Activated CD4-positive, alpha-beta T cell treated with anti-CD3 and anti-CD28 coated beads, Interleukin-2, amount 50 U/mL, for 16 hours (primary cell): ENCODE results near the gene PLXNA1.

Source experiments
- DNase-seq: peaks from one replicate; pipeline ENCODE4 v3.0.0-alpha.2; 2020

PLXNA1 gene

DNA sequence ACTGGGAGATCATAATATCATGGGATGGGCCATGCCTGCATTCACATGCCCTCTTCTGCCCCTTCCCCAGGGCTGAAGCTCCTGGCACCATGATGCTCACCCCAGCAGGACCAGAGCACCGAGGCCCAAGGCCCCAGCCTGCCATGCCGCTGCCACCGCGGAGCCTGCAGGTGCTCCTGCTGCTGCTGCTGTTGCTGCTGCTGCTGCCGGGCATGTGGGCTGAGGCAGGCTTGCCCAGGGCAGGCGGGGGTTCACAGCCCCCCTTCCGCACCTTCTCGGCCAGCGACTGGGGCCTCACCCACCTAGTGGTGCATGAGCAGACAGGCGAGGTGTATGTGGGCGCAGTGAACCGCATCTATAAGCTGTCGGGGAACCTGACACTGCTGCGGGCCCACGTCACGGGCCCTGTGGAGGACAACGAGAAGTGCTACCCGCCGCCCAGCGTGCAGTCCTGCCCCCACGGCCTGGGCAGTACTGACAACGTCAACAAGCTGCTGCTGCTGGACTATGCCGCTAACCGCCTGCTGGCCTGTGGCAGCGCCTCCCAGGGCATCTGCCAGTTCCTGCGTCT lies 5.6 kb downstream of the PLXNA1 start:
- no peak for DNase-seq

- no peak for DNase-seq
Measured at GRCh38 chr3:126989316-126990023, 6.6 kb downstream of the PLXNA1 start.

- no peak for DNase-seq
Measured at GRCh38 chr3:126990024-126990700, 7.2 kb downstream of the PLXNA1 start.

GRCh38 chr3:126990890-126991289 lies 8.0 kb downstream of the PLXNA1 start:
- DNase-seq: no peak

- DNase-seq: no peak
Measured at GRCh38 chr3:126991366-126992200, 8.7 kb downstream of the PLXNA1 start.

DNA sequence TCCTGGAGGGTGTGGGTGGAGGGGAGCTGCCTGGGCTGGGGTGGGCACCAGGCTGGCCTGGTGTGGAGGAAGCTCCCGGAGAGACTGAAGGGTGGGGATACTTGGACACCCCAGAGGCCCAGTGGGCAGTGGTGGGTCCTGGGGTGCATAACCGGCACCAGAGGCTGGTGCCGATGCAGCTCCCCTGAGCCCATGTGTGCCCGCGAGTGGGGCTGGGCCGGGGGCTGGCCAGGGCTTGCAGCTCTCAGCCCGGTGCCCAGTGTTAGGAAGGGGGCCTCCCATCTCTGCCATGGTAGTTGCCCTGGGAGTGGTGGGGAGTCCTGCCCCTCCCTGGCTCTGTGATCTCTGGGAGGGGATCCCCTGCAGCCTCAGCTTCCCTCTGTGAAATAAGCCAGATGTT lies 9.3 kb downstream of the PLXNA1 start:
- DNase-seq: no peak

DNA sequence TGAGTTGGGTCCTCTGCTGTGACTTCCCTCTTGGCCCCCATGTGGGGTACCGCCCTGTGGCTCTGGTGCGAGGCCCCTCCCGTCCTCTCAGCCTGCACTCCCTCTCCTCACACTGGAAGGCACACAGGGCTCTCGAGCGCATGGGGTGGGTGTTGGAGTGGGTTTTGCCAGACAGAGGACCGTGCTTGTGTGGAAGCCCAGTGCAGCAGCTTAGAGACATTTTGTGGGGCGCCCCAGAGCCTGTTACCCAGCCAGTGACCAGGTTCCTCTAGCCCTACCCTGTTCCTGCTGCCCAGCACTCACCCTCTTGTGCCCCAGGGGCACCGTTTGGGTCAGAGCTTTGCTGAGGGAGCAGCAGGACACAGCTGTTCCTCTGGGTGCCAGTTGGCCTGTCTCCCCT lies 9.9 kb downstream of the PLXNA1 start:
- no peak for DNase-seq

DNA sequence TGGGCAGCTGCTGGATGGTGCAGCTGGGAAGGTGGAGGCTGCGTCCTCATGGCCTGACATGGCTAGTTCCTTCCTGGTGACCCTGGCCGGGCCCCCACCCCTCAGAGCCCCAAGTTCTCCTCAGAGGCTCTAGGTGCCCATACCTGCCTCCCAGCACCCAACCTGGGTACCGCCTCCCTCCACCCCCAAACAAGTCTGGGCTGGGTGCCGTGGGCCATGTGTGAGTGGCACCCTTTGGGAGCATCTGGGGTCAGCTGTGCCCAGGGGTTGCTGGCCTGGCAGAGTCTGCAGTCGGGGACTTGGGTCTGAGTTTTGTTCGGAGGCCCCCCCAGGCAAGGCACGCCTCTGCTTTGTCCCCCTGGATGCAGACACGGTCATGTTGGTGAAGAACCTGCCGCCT lies 10.5 kb downstream of the PLXNA1 start:
- DNase-seq: no peak

- no peak for DNase-seq
Measured at GRCh38 chr3:126994661-126995245, 11.8 kb downstream of the PLXNA1 start.

- no peak for DNase-seq
Measured at GRCh38 chr3:126995254-126995780, 12.4 kb downstream of the PLXNA1 start.

DNA sequence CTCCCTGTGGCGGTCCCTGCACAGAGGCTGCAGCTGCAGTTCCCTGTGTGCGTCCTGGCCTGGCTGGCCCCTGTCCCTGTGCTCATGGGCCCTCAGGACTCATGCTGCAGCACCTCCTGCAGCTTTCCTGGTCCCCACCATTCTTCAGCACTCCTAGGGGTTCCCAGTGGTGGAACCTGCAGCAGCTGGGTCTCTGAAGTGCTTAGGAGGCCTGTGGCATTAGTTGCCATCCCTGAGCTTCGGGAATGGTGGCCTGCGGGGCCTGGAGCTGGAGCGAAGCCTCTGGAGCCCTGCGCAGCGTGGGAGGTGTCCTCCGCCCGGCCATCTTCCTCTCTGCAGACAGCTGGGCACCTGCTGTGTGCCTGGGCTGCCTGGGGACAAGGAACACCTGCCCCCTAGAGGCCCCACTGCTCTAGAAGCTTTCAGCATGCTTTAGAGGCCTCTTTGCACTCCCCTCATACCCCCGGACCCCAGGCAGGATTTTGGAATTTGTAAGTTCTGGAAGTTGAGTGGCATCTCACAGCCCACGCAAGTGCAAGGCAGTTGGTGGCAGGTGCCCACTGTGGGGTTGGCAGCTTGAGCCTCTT lies 13.1 kb downstream of the PLXNA1 start:
- DNase-seq: no peak

DNA sequence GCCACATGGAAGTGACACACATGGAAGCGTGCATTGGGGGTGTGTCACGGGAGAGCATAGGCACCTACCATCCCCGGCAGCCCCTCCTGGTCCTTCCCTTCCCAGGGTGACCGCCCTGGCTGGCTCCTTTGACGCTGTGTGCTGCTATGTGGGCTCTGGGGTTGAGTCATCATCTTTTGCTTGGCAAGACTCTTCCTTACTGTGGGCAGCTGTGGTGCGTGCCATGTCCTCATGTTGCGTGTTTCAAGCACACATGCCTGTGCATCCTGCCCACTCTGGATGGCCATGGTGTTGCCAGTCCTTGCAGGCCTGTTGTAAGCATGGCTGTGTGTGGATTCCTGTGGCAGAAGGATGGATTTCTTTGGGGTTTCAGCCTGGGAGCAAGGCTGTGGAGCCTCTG lies 14.0 kb downstream of the PLXNA1 start:
- DNase-seq: no peak

DNA sequence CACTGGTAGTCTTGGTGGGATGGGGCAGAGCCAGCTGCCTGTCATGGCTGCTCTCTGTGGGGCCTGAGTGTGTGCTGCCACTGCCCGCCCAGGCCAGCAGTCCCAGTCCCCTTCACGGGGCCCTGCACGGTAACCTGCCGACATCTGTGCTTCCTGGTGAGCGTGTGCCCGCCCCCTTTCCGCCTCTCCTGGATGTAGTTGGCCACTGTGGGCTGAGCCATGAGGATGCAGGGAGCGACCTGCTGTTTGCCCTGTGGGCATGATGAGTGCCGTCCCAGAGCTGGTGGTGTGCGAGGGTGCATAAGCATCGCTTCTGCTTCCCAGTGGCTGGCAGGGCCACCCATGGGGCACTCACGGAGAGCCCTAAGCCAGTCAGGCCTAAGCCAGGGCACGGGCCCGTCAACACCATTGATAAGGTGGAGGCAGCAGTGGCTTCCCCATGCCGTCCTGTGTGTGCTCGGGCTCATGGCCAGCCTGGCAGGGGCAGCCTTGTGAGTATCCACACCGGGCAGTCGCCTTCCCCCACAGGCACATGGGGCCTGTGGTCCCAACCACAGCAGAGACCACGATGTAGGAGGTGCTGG lies 14.6 kb downstream of the PLXNA1 start:
- DNase-seq: no peak

DNA sequence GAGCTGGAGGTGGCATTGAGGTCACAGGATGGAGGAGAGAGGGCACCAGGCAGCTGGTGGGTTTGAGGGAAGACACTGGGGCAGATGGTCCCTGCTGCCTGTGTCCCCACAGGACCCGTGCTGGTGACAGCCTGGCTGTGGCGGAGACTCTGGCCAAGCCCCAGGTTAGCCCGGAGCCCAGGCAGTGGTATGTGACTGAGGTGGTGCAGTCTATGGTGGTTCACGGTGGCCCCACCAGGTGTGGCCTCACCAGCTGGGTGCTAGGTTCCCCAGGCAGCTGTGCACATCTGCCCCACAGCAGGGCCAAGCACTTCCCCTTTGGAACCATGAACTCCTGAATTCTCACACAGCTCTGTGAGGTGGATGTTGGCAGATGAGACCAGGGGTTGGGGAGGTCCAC lies 15.4 kb downstream of the PLXNA1 start:
- no peak for DNase-seq

DNA sequence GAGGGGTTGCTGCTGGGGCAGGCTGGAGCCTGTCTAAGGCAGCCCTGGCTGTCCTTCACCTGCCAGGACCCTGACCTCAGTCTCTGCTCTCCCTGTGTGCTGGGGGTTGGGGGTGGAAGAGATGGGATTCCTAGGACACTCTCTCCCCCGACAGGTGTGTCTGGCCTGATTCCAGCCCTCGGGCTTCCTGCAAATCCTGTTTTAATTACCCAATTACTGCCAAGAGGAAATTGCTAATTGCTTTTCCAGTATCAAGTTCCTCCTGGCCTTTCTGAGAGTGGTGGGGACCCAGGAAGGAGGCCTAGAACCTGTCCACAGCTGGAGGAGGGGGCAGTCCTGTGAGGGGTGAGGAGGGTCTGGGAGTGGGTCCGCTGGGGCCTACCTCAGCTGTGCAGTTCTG lies 15.8 kb downstream of the PLXNA1 start:
- no peak for DNase-seq

DNA sequence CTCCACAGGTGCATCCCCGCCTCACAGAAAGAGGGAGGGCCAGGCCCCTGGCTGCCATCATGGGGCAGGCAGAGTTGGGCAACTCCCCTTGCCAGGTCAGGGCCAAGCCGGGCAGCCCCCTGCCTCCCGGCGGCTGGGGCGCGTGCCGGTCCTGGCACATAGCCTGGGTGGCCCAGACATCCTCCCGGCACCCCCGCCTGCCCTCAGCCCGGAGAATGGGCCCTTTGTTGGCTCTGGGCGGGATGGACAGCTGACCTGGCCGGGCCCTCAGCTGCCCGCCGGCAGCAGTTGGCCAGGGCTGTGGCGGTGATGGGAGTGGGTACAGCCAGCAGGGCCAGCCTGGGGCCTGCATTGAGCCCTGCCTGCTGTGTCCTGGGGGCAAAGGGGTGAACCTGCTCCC lies 16.5 kb downstream of the PLXNA1 start:
- no peak for DNase-seq

GRCh38 chr3:127000119-127000518 lies 17.2 kb downstream of the PLXNA1 start:
- no peak for DNase-seq

DNA sequence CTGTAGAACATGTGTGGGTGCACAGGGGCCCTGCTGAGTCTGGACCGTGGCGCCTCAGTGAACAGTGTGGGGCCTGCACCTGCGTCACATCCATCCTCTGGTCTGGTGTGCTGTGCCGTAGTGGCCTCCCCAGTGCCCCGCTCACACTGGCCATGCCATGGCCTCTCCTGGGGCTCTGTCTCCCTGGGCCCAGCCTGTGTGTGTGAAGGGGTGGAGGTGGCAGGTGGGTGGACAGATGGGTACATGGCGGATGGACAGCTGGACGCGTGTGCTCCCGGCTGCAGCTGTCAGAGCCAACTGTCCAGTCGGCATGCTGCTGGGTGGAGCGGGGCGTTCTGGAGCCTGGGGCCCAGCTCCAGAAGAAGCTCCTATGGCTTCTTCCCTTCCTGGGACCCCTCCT lies 17.8 kb downstream of the PLXNA1 start:
- DNase-seq: no peak

DNA sequence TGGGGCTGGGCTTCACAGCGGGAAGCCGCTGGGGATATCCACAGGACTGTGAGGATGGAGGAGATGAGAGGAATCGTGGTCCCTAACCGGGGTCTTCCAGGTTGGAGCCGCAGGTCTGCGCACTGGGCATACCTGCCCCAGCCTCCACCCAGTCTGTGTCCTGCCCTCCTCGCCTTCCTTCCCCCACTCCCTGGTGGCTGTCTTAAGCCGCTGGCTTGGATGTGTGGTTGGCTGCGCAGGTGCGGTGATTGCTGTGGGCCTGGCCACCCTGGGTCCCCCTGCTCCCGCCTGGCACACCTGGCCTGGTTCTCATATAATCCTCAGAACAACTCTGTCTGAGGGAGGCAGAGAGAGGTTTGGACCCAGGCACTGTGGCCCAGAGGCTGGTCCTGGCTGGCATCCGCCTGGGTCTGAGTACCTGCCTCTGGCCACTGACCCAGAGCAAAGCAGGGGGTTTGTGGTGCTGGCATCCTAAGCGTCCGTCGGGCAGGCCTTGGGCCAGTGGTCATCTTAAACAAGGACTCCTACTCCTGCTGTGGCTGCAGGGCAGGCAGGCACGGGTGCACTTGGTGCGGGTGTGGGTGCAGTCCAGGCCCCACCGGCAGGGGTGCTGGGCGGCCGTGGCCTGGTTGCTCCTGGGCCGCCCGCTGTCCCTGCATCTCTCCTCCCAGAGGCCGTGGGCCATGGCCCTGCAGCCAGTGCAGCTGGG lies 18.7 kb downstream of the PLXNA1 start:
- no peak for DNase-seq

DNA sequence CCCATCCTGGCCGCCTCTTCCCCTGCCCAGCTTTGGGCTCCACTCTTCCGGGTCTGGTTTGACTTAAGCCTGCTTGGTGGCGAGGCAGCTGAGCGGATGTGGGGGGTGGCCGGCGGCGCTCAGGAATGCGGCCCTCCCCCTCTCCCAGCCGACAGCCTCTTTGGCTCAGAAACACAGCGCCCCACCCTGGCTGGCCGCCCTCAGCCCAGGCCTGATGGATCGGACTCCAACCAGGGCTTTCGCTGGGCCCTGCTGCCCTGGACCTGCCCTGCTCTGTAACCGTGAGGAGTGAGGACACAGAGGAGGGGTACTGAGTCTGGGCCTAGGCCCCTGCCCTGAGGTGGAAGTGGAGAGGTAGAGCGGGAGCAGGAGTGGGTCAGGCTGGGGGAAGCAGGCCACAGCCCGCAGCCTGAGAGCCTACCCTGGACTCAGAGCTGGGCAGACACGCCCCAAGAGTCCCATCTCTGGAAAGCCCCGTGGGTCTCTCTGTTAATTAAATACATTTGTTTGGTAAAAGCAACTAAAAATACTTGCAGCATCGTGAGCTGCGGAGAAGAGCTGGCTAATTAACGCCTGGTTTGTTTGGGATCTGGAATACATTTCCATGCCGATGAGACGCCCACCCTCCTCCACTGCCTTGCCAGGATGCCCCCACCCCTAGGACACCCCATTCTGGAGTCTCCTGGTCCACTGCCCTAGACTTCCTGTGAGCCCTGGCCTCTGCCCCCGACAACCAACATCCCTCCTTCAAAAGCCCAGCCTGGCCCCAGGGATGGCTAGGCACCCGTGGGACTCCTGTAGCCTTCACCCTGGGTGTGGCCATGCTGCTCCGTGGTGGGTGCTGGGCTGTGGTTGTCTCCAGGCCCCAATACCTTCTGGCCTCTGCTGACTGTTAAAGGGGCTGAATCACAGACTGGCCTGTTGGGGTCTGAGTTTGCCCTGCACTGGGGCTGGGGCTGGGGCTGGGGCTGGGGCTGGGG lies 19.6 kb downstream of the PLXNA1 start:
- DNase-seq: no peak
